GM19324 (cell line): ENCODE data around the gene SUPT4H1.

Experiments used
- ATAC-seq: cut with Tn5 transposase; IDR thresholded peaks from one replicate; pipeline ENCODE4 v1.9.1; 2021; ENCODE audit warnings: mild to moderate bottlenecking, moderate library complexity; ENCODE audit not compliant: unreplicated experiment, low FRiP score

The SUPT4H1 gene

GRCh38 chr17:58365185-58365979 is 13.4 kb upstream of the SUPT4H1 start:
- ATAC-seq, result no peak

DNA sequence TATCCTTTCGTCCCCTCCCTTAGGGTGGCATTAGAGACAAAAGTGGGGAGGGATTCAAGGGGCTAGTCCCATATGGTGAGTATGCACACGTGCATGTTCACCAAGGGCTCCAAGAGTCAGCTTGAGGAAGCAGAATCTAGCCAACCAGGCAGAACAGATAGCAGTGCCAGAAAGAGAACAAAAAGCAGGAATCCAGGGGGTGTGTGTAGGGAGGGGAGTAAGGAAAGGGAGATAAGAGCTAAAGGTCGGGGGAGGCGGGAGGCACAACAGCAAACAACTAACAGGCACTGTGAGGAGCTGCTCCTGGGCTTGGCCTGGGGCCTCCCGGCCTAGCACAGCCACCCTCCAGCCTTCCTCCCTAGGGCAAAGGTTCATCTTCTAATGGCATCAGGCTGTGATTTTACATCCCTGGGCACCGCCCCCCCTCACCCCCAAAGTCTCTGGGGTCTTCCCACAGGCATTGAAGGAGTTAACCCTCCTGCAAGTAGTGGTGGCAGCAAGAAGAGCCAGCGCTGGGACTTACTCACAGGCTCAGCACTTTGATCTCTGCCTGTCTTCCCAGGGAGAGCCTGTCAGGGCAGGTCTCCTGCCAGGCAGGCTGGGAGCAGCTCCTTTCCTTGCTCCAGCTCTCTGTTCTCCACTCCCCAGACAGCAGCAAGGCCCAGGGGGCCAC is 12.4 kb upstream of the SUPT4H1 start:
- ATAC-seq, result no peak

DNA sequence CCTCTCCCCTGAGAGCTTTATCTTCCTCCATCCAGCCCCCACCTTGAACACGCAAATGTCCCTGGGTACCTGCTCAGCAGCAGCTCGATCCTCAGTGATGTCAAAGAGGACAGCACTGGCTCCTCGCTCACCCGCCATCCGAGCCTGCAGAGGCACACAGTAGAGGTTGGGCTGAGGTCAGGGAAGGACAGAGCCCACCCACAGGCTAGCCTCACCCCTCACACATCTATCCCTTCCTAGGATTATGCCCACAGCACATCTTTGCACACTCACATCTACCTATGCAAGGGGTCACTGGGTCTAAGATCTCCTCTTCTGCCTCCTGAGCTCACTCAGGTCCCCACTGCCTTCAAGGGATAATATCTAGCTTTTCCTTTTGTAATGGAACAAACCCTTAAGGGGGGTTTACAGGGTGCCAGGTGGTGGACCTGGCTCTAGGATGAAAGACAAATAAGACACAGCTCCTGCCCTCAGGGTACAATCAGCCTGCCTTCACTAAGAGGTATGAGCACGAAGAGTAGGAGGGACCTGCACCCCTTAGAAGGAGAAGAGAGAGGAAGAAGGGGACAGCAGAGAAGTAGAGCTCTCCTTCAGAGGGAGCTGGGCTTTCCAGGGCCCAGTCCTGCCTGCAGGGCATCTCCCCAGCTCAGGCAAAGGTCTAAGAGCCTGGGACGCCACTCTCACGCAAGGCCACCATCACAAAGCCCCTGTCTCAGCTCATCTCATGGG is 11.6 kb upstream of the SUPT4H1 start:
- ATAC-seq, result no peak

GRCh38 chr17:58362368-58363014 is 10.5 kb upstream of the SUPT4H1 start:
- ATAC-seq, result no peak

DNA sequence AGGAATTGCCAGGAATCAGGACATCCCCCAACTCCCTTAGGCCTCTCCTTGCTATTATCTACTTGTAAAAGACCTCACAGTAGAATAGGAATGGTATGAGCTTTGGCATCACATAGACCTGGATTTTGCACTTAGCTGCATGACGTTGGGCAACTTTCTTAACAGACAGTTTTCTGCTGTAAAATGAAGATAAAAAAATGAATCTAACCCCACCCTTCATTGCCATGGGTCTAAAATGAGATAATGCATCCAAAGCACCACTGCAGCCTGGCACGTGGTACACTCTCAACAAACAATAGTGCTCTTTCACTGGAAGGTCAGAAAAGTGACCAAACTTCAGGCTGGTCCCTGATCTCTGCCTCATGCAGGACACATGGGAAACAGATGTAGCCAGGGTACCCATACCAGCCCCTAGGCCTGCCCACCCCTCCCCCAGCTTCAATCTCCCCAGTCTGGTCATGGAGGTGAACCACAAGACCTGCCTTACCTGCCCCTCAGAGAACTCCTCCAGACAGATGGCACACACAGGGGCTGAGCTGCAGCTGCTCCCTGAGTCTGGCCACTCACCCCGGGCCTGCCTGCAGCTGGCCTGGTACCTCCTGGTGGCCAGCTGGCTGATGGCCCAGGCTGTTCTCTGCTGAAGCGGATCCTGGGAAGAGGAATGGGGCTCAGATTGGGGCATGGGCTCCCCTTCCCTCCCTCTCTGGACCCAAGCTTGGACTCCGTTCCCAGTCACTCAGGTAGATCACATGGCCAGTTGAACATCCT is 8.5 kb upstream of the SUPT4H1 start:
- ATAC-seq, result no peak

DNA sequence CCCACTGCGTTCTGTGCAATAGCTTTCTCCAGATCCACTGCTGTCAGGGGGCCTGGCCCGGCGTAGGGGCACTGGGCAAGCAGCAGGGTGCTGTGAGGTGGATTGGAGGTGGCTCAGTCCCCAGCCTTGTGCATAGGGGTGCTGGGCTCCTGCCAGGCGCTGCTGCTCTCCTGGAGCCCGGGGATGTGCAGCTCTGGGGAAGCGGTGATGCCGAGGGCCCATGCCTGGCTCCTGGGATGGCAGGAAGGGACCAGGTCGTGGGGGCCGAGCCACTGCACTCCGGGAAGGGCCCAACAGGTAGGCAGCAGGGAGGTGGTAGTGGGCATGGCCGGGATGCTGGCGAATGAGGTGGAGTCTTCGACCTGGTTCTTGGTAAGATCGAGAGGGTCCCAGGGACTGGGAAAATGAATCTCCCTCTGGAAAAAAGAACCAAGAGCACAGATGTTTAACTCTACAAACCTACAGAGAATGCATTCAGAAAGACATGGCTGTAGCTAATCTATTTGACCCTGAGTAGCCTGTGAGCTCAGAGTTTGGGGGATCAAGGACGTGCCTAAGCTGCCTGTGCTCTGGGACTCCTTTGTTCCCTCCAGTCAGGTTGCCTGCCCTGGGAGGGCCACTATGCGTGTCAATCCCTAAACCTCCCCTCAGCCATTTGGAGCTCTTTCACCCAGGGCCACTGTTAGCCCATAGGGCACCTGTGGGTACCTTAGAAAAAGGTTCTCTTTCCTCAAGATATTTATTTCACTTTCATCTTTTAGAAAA is 6.6 kb upstream of the SUPT4H1 start:
- ATAC-seq, result no peak

DNA sequence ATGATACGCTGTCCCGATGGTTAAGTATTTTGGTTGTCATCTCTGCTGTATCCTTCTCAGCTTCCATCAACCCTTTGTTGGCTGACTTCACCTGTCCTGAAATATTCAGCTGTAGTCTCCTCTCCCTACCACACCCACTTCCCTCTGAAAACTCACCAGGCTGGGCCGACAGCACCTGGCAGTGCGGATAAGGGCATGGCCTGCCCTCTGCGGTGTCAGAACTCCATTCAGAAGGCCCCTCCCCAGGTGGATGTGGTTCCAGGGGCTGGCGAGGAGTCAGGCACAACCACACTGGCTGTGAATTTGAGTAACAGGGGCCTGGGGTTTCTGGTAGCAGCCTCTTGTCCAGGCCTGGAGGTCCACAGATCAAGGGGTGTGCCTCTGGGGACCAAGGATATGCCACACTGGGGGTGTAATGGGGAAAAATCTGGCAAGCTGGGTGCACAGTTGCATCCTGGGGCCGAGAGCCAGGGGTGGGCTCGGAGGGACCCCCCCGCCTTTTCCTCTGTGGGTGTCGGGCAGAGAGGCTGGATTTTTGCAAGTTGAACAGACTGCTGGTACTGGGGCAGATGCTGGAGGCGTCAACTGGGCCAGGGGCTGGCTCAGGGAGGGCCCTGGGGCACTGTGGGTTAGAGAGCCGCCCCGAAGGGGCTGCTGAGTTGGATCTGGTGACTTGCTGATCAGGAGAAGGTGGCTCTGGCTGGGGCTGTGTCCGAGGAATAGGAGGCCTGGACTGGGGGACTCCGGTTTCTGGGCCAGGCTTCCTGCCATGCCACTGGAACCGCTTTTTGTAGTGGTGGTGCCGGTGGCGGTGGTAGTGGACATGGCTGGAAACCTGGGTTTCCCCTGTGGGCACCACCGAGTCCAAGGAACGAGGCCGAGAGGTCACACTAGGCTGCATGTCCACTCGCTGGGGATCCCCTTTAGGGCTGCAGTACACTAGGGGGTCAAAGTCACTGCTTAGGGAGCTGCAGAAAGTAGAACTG is 5.6 kb upstream of the SUPT4H1 start:
- no peak for ATAC-seq

DNA sequence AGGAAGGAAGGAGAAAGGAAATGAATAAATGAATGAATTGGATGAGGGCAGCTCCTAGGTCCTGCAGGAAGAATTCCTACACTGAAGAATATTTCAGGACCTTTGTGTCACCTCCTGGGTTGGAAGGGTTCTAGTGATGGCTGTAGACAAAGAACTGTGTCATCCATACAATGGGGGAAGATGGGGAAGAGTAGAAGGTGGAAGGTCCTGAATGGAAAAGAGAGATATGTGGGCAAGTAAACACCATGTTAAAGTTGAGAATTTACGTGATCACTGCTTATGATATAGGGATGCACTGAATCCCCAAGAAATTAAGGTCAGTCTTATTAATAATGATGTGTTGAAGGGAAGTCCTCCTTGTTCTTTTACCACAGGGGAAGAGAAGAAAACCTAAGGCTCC is 4.2 kb upstream of the SUPT4H1 start:
- ATAC-seq, result no peak

GRCh38 chr17:58354541-58355216 is 2.7 kb upstream of the SUPT4H1 start:
- no peak for ATAC-seq

DNA sequence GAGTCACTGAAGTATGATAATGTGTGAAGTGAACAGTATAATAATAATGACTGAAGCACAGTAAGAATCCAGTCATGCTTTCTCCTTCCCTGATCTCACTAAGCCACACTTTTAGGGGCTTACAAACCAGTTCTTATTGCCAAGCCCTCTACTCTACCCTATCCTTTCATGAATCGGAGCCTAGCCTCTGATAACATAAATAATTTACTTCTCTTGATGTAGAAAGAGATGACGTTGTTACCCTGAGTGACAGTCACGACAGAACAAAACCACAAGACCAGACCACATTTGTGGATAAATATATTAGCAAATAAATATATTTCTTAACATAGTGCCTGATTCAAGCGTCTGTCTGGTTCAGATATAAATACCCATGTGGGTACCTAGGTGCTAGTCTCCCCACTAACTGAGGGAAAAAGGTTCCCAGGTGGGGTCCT is 1.4 kb upstream of the SUPT4H1 start:
- no peak for ATAC-seq

DNA sequence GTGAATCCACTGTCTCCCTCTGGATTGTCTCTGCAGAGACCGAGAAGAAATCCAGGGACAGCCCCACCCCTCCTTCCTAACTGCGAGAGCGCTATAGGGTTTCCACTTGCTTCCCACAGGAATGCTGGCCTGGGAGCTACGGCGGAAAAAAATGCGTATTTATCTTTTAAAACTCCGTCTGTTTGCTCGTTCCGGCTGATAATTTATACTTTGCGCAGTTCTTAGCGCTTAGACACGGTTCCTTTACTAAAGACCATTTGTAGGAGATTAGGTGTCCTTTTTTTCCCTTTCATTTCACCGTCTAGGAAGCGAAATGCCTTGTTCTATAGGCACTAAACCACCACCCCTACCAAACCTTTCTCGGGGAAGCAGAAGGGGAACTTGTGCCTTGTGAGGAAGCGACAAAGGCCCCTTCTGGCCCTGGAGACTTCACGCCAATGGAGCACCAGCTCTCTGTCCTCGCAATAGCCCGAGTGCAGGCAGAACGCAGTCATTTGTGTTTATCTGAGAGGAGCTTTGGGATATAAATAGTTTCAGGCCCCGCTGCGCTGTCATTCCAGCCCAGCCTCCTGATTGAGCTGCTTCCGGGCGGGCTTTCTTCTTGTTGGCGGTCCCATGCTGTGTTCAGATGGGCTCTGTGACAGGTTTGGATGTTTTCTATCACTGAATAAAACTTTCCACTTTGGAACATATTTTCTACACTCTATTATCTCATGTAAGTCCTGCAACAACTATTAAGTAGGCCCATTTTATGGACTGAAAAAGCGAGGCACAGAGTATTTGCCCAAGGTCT is 791 bp upstream of the SUPT4H1 start:
- no peak for ATAC-seq

DNA sequence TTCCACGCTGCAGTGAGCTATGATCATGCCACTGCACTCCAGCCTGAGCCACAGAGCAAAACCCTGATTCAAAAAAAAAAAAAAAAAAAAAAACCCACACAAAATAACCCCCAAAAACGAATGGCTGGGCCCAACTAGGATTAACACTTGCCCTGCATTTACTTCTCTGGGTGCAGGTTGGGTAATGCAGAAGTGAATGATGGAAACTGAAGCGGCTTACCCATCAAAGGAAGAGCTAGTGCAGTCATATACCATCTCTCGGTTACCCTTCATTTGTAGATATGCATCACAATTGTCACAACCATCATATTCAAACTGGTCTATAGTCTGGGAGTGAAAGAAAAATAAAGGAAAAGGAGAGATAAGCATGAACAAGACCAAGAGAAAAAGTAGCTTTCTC is 819 bp downstream of the SUPT4H1 start:
- no peak for ATAC-seq

GRCh38 chr17:58348038-58348437 is 4.0 kb downstream of the SUPT4H1 start:
- ATAC-seq, result no peak

DNA sequence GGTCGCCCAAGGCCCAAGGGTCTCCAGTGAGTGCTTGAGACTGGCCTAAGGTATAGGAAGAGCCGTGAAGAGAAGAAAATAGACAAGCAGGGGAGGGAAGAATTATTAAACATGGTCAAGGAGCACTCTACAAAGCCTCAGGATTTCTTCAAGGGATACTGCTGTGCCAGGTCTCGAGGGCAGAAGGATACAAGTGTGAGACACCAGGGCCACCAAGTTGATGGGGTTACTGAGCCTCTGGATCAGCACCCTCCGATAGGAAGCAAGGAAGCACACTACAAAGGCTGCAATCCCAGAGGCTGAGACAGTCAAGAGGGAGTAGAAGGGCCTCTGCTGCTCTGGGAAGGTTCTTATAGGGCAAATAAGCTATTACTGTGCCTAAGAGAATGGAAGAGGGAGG is 6.5 kb downstream of the SUPT4H1 start:
- ATAC-seq, result no peak

DNA sequence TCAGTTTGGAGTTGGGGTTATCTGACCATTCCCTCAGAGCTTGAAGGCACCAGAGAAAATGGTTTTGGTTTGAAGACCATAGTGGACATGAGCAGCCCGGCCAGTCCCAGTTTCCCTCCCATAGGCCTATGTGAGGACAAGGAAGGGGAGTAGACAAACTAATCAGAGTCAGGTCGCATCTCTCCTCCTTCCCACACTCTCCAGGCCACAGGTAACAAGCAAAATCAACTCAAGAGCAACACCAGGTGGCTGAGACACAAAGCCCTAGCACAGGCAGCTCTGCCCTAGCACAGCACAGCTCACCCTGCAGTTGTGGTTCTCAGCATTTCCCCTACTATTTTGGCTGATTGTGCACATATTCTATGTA is 7.2 kb downstream of the SUPT4H1 start:
- peak; percentile 35 for ATAC-seq

DNA sequence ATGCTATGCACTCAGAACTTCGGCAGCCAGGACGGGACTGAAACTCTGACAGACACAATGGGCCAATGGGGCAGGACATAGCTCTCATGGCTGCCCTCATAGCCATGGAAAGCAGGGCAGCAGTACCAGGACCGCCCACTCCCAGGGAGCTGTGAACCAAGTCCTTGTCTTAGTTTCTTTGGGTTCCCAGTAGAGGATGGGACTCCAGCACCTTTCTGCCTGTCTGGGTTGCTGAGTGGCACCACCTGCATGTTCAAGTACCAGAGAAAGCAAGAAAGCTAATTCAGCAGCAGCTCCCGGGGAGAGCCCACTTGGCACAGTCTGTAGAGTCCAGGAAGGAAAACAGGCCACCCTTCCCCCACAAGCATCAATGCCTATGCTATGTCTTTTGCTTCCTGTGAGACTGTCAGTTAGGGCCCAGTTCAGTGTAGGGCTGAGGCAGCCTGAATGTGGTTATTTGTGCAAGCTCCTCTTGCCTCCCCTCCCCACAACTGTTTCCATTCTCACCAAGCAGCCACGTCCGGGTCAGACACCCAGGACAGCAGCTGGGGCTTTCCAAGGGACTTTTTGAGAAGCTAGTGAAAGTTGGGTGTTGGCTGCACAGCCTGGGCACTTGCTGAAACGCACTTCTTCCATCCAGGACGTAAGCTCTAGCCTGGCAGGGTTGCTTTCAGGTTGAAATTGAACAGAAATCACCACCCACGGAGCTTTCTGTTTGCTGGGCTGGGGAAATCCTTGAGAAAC is 7.8 kb downstream of the SUPT4H1 start:
- ATAC-seq, result peak; percentile 79
